Measurements from ENCODE around the gene PER2. TPM values are rescaled to one million over a fixed set of nuclear protein-coding genes. Genes with fewer than 3 reads are reported as not detected.

PER2 gene
- total and polyA plus RNA-seq, 2 of the 4 experiments (the other 2 are of a cell fraction) = 1.7 to 3.2 TPM

DNA sequence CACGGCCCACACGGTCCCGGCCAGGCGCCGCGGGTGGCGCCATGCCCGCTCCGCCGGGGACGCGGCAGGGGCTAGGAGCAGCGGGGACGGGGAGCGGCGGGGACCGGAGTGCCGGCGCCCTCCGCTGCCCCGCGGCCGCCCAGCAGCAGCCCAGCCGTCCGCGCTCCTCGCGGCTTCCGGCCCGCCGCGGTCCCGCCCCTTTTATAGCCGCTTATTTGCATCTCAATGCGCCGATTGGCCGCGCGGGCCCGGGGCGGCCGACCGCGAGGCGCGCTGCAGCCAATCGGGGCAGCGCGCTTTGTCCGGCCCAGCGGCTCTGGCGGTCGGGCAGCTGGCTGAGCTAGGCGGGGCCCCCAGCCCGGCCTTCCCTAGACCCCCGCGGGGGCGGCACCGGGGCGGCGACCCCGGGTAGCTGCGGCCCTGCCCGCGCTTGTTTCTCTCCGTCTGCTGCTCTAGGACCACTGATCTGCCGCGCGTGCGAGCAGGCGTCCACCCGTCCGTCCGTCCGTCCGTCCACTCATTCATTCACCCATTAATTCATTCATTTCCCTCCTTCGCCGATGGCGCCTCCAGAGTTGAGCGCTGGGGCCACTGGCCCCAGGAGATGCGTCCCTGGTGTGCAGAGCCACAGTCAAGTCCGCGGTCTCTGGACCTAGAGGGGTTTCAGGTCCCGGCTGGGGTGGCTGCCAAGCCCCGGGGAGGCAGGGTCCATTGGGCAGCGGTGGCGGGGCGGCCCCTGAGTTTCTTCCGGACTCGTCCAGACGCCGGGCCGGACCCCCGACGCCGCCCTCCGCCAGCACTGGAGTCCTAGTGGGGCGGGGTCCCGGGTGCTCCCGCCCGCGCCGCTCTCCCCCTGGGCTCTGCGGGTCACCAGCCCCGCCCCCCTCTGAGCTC, 48.3 kb downstream of the PER2 start, which contains the start of gene HES6:
HES6 (minus strand) TSS at position 176 of the 894 bp plus-strand sequence; CDS start at position 43, 133 bp downstream.
- peaks cover under 1% of the 10 kb centered on the region; the same call in 1 of the 2 replicates for H3K36me3 ChIP-seq (ENCODE audit: control insufficient read depth, insufficient read depth, low read length)
- TF ChIP-seq, protein P1, sequence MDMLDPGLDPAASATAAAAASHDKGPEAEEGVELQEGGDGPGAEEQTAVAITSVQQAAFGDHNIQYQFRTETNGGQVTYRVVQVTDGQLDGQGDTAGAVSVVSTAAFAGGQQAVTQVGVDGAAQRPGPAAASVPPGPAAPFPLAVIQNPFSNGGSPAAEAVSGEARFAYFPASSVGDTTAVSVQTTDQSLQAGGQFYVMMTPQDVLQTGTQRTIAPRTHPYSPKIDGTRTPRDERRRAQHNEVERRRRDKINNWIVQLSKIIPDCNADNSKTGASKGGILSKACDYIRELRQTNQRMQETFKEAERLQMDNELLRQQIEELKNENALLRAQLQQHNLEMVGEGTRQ (IDR thresholded peaks at IDR 0.05; ENCODE audit: low read depth, low read length) = peak; percentile 72
- TF ChIP-seq RCOR1 (IDR thresholded peaks at IDR 0.05; ENCODE audit: insufficient replicate concordance, low read length) (no peak), MAFK (IDR thresholded peaks at IDR 0.05; ENCODE audit: low read depth, low read length) (no peak), POLR2A (IDR thresholded peaks at IDR 0.05; ENCODE audit: low read depth, low read length) (peak; percentile 95), NFE2L2 (IDR thresholded peaks at IDR 0.05; ENCODE audit: low read depth, low read length) (no peak), MAZ (IDR thresholded peaks at IDR 0.05; ENCODE audit: borderline replicate concordance, low read depth, low read length) (no peak), FOS (IDR thresholded peaks at IDR 0.05; ENCODE audit: low read depth, low read length) (no peak)
- TF ChIP-seq, protein P2, sequence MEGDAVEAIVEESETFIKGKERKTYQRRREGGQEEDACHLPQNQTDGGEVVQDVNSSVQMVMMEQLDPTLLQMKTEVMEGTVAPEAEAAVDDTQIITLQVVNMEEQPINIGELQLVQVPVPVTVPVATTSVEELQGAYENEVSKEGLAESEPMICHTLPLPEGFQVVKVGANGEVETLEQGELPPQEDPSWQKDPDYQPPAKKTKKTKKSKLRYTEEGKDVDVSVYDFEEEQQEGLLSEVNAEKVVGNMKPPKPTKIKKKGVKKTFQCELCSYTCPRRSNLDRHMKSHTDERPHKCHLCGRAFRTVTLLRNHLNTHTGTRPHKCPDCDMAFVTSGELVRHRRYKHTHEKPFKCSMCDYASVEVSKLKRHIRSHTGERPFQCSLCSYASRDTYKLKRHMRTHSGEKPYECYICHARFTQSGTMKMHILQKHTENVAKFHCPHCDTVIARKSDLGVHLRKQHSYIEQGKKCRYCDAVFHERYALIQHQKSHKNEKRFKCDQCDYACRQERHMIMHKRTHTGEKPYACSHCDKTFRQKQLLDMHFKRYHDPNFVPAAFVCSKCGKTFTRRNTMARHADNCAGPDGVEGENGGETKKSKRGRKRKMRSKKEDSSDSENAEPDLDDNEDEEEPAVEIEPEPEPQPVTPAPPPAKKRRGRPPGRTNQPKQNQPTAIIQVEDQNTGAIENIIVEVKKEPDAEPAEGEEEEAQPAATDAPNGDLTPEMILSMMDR (conservative IDR thresholded peaks at IDR 0.05; ENCODE audit: low read depth, low read length) = peak; percentile 14; the same call in 1 of the 2 replicates
- no peak within 1 kb of the TSS for H3K56ac ChIP-seq (ENCODE audit: extremely low read depth, insufficient read depth, low read length)
- 1% methylated on average over 35 of the region's 105 CpGs; no CpG with 5 or more reads in 1 of the 2 experiments for WGBS, 2 experiments (ENCODE audit: extremely low coverage in 2 of 2, insufficient read length in 1 of 2)
- H3K9me3 ChIP-seq (ENCODE audit: control insufficient read depth, insufficient read depth, low read length) = 0 out of 2 replicates have a peak, but pooled peaks cover 2% of the 10 kb centered on the region
- H3K4me1 ChIP-seq (ENCODE audit: control insufficient read depth, insufficient read depth, low read length) = peaks cover 2% of the 10 kb centered on the region; the same call in 1 of the 2 replicates
- no peak within 1 kb of the TSS; the same call in 1 of the 2 replicates for H3K27ac ChIP-seq (ENCODE audit: insufficient read depth, low read length)
- CTCF ChIA-PET = no interaction called here
- no peak within 1 kb of the TSS for H3K18ac ChIP-seq (ENCODE audit: low read depth, low read length)
- H3K27me3 ChIP-seq (ENCODE audit: control insufficient read depth, insufficient read depth, low read length) = peaks cover 17% of the 10 kb centered on the region
- BruUV-seq (replicated peaks) = no TSS peak
- H4K91ac ChIP-seq (ENCODE audit: insufficient read depth, low read depth, low read length) = no peak within 1 kb of the TSS
- no peak within 1 kb of the TSS for H4K5ac ChIP-seq (ENCODE audit: low read depth, low read length)
- no peak within 1 kb of the TSS for H2BK15ac ChIP-seq (ENCODE audit: low read depth, low read length)
- H3K4me3 ChIP-seq (ENCODE audit: insufficient read depth, low read depth, low read length) = peak within 1 kb of the TSS; percentile 60
- H3K4ac ChIP-seq (ENCODE audit: low read depth, low read length) = no peak within 1 kb of the TSS
- H3K79me1 ChIP-seq (ENCODE audit: low read depth in 1 of 2, low read length in 2 of 2) = peaks cover 0 to 2% of the 10 kb centered on the region in 2 experiments; a peak in 1 of 4 replicates
- no peak within 1 kb of the TSS for H2BK120ac ChIP-seq (ENCODE audit: low read depth, low read length)
- DNase-seq (peak; percentile 82), ATAC-seq (ENCODE audit: low read depth) (peak; percentile 97)
- H3K9me1 ChIP-seq (ENCODE audit: insufficient read depth, low read length) = no peaks in the 10 kb centered on the region
- no peak within 1 kb of the TSS for H3K9ac ChIP-seq (ENCODE audit: low read depth, low read length)
- POLR2A ChIA-PET (ENCODE audit: unreplicated experiment) = no interaction called here
- dilution Hi-C loops (cut with HindIII; ENCODE audit: low sequenced_read_pairs, unreplicated experiment) = no loop called here
- H3K4me2 ChIP-seq (ENCODE audit: low read depth, low read length) = peak within 1 kb of the TSS; percentile 73
- H4K20me1 ChIP-seq (ENCODE audit: insufficient read depth, low read length) = no peaks in the 10 kb centered on the region
- intact Hi-C loops (cut with micrococcal nuclease) = loop anchor here (1.0 kb wide), 1 partner anchor 71 kb away; no protein-coding TSS in a partner anchor
- peak within 1 kb of the TSS; percentile 93 for H2AFZ ChIP-seq (replicated peaks; ENCODE audit: low read length, poor library complexity)
- peak within 1 kb of the TSS; percentile 60 for H2AK9ac ChIP-seq (replicated peaks; ENCODE audit: low read depth, low read length, poor library complexity)
- in situ Hi-C loops (cut with MboI; ENCODE audit: low sequenced_read_pairs) = no loop called here
- H2BK5ac ChIP-seq (ENCODE audit: low read depth, low read length, poor library complexity, severe bottlenecking) = no peak within 1 kb of the TSS
- H2AK5ac ChIP-seq (ENCODE audit: low read depth, low read length) = no peak within 1 kb of the TSS
- H2BK20ac ChIP-seq (ENCODE audit: low read depth, low read length) = no peak within 1 kb of the TSS
- H3K14ac ChIP-seq (replicated peaks; ENCODE audit: low read depth, low read length) = no peak within 1 kb of the TSS
- no peak within 1 kb of the TSS for H4K8ac ChIP-seq (ENCODE audit: low read depth in 2 of 2, low read length in 2 of 2)
- peak within 1 kb of the TSS; percentile 37; the same call in 1 of the 2 replicates for H3K23ac ChIP-seq (ENCODE audit: low read depth, low read length)

Measured in IMR-90 (cell line).